ENCODE data around the gene PPFIBP1.

DNA sequence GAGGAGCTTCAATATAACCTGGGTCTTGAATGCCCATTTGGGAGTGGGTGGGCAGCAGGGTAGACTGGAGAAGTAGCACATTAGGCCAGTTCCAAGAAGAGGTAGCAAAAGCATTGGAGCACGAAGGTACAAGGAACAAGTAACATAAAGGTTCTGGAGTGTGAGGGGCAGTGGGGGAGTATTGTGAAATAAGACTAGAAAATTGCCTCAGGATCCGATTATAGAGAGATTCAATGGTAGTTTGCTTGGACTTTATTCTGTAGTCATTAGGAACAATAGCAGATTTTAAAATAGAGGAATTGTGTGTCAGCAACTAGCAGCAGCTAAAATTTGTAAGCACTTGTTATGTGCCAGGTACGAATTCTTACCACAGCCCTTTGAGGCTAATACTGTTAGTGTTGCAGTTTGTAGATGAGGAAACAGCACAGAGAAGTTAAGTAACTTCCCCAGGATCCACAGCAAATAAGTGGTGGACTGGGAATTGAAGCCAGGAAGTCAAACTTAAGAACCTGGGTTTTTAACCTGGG lies 61.8 kb downstream of the PPFIBP1 start:
- no peak for TF ChIP-seq TAF1 (IDR thresholded peaks at IDR 0.05; ENCODE audit: borderline replicate concordance, low read depth, low read length)
- no peak for TF ChIP-seq POLR2A (IDR thresholded peaks at IDR 0.05; ENCODE audit: low read depth, low read length)
- no peak for TF ChIP-seq POLR2AphosphoS5 (IDR thresholded peaks at IDR 0.05; ENCODE audit: low read depth, low read length)

Data from GM12892 (cell line).